ENCODE measurements around the gene HMG20B.
"Not testable (repeated sequence)": the region's sequence is repeated elsewhere in the genome, so short reads cannot be mapped to it uniquely, and the experiment has no call there.

The HMG20B gene

GRCh38 chr19:3528080-3528479 is 44.7 kb upstream of the HMG20B start:
- no peak for TF ChIP-seq POLR2AphosphoS5 (IDR thresholded peaks at IDR 0.05; ENCODE audit: low read depth)
- TF ChIP-seq CTCF (IDR thresholded peaks at IDR 0.05; ENCODE audit: insufficient read depth, low read length): no peak
- TF ChIP-seq GABPA (IDR thresholded peaks at IDR 0.05; ENCODE audit: low read depth): no peak
- TF ChIP-seq REST (IDR thresholded peaks at IDR 0.05; ENCODE audit: insufficient replicate concordance, low read depth): no peak
- no peak for TF ChIP-seq SPI1 (IDR thresholded peaks at IDR 0.05; ENCODE audit: borderline replicate concordance, low read depth)
- no peaks in the 10 kb centered on the region for H3K27me3 ChIP-seq (ENCODE audit: insufficient read depth, poor library complexity, severe bottlenecking)
- no peak for DNase-seq (ENCODE audit: low read depth in 1 of 2, low spot score in 1 of 2)

GRCh38 chr19:3528539-3529211 is 44.1 kb upstream of the HMG20B start:
- H3K27ac ChIP-seq (replicated peaks): no peak overlapping the region
- TF ChIP-seq GABPA (IDR thresholded peaks at IDR 0.05; ENCODE audit: low read depth) (no peak), SPI1 (IDR thresholded peaks at IDR 0.05; ENCODE audit: borderline replicate concordance, low read depth) (no peak), POLR2AphosphoS5 (IDR thresholded peaks at IDR 0.05; ENCODE audit: low read depth) (no peak), REST (IDR thresholded peaks at IDR 0.05; ENCODE audit: insufficient replicate concordance, low read depth) (no peak), CTCF (IDR thresholded peaks at IDR 0.05; ENCODE audit: insufficient read depth, low read length) (no peak)
- no peak for DNase-seq (ENCODE audit: low read depth in 1 of 2, low spot score in 1 of 2)

More at GRCh38 chr19:3528080-3528479, 44.7 kb upstream of the HMG20B start:
- H3K4me3 ChIP-seq (replicated peaks; ENCODE audit: insufficient read depth, low read length): no peak overlapping the region
- no peak overlapping the region for H3K27ac ChIP-seq (replicated peaks)

GRCh38 chr19:3529299-3529698 is 43.4 kb upstream of the HMG20B start:
- H3K27me3 ChIP-seq (ENCODE audit: insufficient read depth, poor library complexity, severe bottlenecking); H3K4me3 ChIP-seq (replicated peaks; ENCODE audit: insufficient read depth, low read length); H3K27ac ChIP-seq (replicated peaks); DNase-seq (ENCODE audit: low read depth in 1 of 2, low spot score in 1 of 2): not testable (repeated sequence)

More at GRCh38 chr19:3528539-3529211, 44.1 kb upstream of the HMG20B start:
- H3K27me3 ChIP-seq (ENCODE audit: insufficient read depth, poor library complexity, severe bottlenecking): no peaks in the 10 kb centered on the region
- H3K4me3 ChIP-seq (replicated peaks; ENCODE audit: insufficient read depth, low read length): no peak overlapping the region

GRCh38 chr19:3530389-3530788 is 42.4 kb upstream of the HMG20B start:
- no peaks in the 10 kb centered on the region for H3K27me3 ChIP-seq (ENCODE audit: insufficient read depth, poor library complexity, severe bottlenecking)
- no peak overlapping the region for H3K27ac ChIP-seq (replicated peaks)
- DNase-seq (ENCODE audit: low read depth in 1 of 2, low spot score in 1 of 2): no peak
- TF ChIP-seq SPI1 (IDR thresholded peaks at IDR 0.05; ENCODE audit: borderline replicate concordance, low read depth) (no peak), CTCF (IDR thresholded peaks at IDR 0.05; ENCODE audit: insufficient read depth, low read length) (no peak), GABPA (IDR thresholded peaks at IDR 0.05; ENCODE audit: low read depth) (no peak), POLR2AphosphoS5 (IDR thresholded peaks at IDR 0.05; ENCODE audit: low read depth) (no peak), REST (IDR thresholded peaks at IDR 0.05; ENCODE audit: insufficient replicate concordance, low read depth) (no peak)
- H3K4me3 ChIP-seq (replicated peaks; ENCODE audit: insufficient read depth, low read length): no peak overlapping the region

All from HL-60 (cell line).